CD4-positive, alpha-beta T cell treated with Interferon alpha-2 for 1 hour (primary cell): ENCODE measurements around the gene ZBTB40.

Experiments
- DNase-seq, 2 donors: peaks; one replicate each; pipeline ENCODE4 v3.0.0-alpha.2; 2020 to 2022

ZBTB40 gene

DNA sequence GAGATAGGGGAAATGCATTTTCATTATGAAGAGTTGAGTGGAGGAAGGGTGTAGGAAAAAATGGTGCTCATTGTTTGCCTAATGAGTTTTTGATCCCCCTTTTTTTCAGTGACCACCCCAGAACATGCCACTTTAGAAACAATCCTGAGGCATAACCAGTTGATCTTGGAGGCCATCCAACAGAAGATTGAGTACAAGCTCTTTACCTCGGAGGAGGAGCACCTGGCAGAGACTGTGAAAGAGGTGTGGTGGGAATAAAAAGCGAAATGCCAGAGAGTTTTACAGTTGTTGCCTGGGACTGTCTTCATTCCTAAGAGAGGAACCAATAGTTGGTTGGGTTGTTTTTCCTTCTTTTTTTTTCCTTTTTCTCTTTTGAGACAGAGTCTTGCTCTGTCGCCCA lies 57.3 kb downstream of the ZBTB40 start:
- DNase-seq: no peak

DNA sequence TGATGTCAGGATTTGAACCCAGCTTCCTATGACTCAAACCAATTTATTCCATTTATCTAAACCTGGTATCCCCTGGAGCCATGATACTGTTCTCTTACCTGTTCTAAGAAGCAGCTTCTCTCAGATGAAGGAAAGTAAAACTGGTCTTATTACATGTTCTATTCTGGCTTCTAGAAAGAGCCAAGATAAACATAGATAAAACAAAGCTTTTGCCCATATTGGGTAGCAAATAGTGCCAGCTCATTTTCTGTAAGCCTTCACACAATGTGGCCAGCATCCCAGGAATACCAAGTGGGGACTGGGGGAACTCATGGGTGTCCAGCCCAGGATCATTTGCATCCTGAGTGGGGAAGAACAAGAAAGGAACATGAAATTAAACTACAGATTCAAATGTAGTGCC lies 58.2 kb downstream of the ZBTB40 start:
- no peak for DNase-seq

DNA sequence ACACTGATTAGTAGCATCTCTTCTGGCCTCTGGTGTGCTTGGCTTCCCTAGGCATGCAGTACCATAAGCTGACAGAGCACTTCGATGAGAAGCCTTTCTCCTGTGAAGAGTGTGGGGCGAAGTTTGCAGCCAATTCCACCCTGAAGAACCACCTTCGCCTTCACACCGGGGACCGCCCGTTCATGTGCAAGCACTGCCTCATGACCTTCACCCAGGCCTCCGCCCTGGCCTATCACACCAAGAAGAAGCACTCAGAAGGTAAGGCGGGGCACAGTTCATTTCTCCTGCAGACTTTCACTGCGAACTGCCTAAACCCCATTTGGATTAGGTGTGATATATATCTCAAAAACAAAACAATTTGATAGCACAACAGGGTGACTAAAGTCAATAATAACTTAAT lies 61.2 kb downstream of the ZBTB40 start:
- no peak for DNase-seq

DNA sequence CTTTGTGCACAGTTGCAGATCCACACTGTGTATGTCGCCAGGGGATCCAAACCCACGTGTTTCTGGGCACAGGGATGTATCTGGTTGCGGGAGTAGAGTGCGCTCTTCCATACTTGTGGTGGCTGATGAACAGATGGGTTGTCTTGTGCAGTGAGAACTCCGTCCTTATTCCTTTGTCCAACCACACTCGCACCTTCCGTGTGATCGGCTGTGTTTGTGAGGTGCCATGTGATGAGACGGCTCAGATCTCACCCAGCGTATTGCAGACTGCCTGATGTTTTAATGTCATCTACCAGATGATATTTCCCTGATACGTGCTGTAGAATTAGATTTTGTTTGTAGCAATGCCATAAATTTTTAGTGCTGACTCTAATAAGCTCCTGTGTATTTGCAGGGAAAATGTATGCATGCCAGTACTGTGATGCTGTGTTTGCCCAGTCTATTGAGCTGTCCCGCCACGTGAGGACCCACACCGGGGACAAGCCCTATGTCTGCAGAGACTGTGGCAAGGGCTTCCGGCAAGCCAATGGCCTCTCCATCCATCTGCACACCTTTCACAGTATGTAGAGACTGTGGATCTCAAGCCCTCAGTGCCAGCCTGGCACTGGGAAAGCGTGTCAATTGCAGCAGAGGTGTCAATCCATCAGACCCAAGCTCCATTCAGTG lies 65.4 kb downstream of the ZBTB40 start:
- DNase-seq: no peak

DNA sequence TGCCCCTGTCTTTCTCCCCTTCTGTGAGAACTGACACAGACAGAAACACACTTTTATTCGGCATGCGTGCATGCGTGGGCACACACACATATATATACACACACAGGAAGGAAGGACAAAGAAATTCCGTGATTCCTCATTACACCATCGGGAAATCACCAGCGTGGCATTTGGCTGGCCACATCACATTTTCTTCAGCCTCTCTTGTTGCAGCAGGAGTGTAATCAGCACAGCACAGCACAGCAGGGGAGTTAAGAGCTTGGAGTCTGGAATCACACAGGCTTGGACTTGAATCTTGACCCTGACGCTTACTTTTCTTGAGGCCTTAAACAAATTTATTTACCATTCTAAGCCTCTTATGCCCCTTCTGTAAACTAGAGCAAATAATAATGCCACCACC lies 66.3 kb downstream of the ZBTB40 start:
- no peak for DNase-seq

DNA sequence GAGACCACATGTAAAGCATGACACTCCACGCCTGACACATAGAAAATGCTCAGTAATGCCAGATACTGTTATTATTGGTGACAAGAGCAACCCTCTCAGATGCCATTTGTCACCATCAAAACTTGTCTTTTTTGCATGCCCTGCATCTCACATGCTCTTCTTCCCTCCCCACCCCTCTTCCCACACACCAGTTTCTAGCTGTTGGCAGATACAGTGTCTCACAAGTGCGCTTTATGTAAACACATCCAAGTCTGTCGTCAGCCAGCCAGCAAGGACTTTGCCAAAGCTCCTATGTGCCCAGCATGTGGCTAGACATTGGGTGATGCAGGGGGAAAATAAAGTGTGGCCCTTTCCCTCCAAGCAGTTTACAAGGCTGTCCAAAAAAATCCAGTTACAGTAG lies 66.7 kb downstream of the ZBTB40 start:
- no peak for DNase-seq

DNA sequence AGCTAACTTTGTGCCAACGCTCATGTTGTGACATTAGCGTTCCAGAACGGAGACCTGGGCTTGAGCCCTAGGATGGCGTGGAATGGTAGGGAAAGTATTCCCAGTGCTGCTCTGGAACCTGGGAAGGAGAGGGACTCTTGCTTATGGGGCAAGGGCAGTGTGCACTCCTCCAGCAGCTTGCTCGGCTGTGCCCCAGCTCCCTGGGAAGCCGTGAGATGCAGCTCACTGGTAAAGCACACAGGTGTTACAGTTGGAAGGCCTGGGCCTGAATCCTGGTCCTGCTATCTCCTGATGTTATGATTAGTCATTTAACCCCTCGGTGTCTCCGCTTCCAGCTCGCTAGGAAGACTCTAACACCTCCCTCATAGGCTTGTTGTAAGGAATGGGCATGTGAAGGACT lies 69.2 kb downstream of the ZBTB40 start:
- no peak for DNase-seq

DNA sequence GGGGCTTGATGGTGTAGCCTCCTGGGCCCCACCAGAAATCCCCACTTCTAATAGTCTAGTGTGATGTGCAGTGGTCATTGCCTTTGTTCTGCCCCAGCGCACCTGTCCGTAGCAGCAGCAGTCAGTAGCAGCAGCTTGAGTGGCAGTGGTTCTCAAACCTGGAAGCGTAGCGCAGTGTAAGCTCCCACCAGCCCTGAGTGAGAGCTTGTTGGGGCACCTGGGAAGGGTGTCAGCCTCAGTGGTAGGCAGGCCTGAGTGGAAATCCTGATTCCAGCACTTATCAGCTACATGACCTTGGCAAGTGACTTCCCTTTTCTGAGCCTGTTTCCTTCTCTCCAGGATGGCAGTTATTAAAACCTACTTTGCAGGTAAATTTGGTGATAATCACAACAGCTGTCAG lies 70.0 kb downstream of the ZBTB40 start:
- no peak for DNase-seq

DNA sequence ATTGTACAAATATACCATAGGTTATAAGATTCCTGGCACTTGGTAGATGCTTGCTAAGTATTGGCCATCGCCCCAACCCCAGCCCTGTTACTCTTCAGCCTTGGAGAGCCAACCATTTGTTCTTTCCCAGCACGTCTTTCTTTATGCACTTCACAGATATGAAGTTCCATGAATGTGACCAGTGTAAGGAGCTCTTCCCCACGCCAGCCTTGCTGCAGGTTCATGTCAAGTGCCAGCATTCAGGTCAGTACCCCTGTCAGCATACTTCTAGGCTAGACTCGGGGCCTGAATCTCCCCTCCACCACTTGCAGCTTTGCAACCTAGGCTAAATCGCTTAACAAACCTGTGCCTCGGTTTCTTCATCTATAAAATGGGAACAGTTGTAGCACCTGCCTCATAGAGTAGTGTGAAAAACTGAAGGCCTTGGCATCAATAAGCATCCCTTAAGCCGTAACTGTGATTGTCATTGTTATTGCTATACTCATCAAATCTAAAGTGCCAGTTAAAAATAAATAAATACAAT lies 70.6 kb downstream of the ZBTB40 start:
- DNase-seq: no peak

DNA sequence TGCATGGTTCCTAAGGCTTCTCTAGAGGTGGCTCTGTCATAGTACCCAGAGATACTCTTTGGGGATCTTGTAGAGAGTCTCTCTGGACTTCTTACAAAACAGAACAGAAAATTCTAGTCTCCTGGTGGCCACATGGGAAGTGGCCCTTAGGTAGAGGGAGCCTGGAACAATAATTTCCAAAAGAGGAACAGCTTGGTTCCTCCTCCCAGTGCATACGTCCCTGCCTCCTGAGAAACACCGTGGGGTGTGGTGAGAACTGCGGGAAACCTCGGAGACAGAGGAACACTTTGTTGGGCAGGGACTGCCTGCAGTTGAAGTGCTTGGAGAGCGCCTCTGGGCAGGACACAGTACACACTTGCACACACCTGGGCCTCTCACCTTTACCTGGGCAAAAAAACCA lies 72.8 kb downstream of the ZBTB40 start:
- no peak for DNase-seq

DNA sequence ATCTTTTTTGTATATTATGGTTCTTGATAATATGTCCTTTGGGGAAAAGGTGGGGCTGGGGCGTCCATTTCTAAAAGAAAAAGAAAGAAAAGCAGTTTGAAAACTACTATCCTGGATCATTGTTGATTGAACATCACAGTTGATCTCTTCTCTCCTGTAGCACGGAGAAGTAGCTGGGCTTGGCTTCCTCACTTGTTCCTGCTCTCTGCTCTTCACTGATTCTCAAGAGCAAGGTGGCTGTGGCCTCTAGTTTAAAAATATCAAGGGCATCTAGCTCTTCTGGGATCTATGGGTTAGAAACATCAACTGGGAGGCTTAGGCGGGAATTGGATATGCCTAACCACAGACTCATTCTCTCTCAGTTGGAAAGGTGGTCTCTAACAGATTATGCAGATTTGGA lies 73.6 kb downstream of the ZBTB40 start:
- no peak for DNase-seq

DNA sequence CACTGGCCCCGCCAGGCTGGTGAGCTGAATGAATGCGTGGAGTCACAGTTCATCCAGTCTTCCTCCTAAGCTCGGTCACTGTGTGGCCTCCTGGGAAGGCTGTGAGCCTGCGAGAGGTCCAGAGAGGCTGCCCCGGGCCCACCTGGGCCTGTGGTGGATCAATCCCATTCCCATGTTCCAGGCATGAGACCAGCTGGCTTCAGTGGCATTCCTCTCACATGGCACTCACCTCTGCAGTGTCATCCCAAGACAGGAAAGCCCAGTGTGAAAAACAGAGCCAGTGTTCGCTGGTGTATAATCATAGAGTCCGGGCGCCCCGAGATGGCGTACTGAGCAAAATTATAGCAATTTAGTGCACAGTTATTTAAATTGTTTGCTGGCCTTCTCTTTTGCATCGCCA lies 74.0 kb downstream of the ZBTB40 start:
- no peak for DNase-seq

DNA sequence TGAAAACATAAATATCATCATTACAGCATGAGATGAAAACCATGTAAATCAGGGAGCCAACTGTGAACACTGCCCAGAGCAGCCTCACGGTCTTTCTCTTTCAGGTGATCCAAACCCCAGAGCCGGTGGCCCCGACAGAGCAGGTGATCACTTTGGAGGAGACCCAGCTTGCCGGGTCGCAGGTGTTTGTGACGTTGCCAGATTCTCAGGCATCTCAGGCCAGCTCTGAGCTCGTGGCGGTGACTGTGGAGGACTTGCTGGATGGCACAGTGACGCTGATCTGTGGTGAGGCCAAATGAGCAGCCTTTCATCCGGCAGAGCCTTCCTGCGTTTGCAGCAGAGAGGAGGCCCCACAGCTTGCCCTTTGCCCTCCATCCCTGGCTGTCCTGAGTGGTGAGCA lies 74.4 kb downstream of the ZBTB40 start:
- DNase-seq: no peak

DNA sequence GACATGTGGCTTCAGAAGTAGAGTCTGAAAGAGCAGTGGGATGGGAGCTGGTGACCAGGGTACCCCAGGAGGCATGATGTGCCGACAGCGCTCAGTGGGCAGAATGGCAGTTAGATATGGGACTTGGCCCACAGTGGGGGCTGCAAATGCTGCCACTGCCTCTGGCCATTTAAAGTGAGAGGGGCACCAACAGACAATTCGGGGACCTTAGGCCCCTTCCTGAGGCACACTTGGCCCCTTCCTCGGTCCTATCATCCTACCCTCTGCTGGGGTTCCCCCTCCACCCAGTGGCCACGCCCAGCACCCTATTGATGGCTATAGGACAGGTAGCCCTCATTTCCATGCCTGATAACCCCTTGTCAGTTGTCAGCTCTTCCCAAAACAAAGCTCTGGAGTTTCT lies 75.0 kb downstream of the ZBTB40 start:
- DNase-seq: no peak

DNA sequence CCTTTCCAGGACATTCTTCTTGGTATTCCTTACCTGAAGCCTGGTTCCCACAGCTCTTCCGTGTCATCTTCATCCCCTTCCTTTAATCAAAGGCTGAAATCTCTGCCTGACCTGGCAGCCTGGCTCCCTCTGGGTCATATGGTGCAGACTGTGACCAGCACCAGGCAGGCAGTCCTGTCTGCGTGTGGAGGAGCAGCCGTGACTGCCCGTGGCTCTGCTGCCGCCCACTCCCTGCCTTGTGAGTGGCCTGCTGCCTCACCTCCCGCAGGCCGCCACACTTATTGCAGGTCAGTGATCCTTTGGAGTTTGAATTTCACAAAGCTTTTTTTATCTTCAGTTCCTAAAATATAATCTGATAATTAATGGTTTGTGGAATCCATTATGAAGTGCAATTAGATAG lies 75.5 kb downstream of the ZBTB40 start:
- DNase-seq: no peak

DNA sequence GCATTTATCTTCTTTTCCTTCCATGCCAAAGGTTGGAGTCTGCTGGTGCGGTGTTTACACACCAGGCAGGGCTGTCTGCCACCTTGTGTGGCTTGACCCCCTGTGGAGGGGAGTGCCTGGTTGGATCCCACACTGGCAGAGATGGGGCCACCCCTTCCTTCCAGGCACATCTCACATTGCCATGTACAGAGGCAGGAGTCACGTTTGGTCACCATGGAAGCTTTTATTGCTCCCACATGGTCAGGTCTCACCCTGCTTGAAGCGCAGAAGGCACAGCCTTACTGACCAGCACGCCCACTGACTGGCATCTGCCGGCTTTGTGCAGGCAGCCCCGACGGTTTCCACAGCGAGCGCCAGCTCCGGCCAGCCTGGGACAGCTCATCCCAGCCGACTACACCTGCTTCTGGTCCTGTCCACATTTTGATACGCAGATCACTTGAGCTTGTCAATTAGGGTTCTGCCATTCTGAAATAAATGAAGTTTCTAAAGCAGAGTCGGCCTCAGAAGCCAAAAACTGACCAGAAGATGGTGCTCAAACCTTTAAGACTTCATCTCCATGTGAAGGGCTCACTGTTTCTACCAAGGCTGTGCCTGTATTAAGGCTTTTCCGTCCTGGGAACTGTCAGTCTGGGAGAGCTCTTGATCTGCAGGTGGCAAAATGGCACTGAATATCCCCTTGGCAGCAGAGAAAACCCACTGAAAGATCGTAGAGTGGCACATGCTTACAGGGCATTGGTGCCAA lies 76.1 kb downstream of the ZBTB40 start:
- no peak for DNase-seq

DNA sequence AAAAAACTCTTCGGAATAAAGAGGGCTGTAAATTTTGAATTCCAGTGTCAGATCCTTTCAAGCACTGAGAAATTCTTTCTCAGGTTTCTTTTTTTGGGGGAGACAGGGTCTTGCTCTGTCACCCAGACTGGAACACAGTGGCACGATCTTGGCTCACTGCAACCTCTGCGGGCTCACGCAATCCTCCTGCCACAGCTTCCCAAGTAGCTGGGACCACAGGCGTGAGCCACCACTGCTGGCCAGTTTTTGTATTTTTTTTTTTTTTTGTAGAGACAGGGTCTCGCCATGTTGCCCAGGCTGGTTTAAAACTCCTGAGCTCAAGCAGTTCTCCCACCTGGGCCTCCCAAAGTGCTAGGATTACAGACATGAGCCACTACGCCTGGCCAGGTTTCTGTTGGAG lies 76.8 kb downstream of the ZBTB40 start:
- no peak for DNase-seq

DNA sequence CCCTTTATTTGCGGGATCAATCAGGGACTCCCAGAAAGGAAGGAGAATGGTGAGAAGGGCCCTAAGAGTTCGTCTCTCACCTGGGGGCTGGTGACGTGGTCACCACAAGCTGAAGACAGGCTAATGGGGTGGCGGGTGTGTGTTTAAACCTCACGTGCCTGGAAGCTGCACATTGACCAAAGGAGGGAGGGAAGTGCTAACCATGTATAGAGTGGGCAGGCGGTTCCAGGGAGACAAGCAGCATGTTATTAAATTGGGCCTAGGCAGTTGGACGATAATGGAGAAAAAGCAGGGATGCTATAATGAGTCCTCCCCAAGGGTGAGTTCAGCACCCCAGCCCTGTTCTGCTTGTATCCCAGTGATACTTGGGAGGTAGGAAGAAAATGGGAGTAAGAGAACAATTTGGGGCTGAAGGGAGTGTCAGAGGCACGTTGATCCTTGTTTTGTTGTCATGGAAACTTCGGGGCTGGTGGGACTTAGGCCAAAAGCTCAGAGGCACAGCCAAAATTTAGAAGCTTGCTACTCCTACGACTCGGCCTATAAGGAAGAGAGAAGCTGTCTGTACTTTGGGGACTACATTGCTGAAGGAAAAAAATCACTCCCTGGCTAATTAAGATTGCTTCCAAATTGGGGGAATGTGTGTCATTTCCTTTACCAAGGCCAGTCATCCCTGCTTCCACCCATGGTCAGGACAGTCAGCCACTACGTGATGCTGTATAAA lies 78.4 kb downstream of the ZBTB40 start:
- no peak for DNase-seq

DNA sequence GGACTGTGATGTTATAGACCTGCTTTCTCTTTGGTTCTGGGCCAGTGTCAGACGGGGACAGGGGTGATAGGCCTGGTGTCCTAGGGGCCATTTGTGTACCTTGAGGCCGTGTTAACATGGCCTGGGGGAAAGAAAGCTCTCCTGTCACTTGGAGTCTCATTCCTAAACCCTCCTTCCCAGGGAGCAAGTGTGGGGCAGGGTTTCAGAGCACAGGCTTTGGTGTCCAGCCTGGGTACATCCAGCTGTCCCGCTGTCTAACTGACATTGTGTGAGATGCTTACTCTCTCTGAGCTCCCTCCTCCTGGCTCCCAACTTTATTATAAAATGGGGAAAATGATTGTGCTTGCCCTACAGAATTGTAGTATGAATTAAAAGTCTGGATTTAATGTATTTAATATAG lies 79.1 kb downstream of the ZBTB40 start:
- no peak for DNase-seq

DNA sequence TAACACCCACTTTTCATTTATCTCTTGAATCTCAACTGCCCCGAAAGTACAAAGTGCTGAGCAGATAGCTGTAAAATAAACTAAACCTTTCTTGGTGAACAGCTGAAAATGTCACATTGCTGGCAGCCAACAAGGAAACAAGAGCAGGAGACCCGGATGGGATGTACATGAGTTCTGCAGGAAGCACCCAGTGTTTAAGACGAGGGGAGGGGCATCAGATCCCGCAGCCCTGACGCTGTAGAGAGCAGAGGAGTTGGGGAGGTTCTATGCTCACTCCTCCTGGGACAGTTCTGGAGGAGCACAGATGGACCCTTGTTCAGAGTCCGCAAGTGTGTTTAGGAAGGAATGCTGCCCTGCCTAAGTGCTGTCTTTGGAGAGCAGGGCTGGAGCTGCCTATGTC lies 79.6 kb downstream of the ZBTB40 start:
- DNase-seq: no peak

DNA sequence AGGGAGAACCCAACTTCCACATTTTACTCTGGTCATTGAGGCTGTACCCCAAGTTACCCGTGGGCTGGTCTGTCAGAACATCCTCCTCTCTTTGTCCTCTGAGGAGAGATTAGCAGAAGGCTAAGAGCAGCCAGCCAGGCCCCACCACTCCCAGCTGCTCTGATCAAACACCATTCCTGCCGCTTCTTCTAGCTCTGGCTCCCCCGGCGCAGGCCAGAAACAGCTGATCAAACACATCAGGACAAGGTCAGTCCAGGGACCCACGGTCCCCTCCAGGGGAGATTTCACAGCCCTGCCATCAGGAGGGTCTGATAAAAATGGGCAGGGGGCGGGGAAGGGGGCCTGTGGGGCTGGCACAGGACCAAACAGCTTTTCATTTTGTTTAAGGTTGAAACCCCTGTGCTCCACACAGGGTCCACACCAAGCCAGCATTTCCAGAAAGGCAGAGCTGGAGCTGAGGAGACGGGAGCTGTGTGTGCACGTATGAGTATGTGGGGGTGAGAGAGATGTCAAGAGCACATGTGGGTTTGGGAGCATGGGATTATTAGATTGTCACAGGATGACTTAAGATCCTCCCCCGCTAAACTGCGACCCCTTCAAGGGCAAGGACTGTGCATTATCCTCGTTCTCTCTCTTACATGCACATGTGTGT lies 81.7 kb downstream of the ZBTB40 start:
- DNase-seq: no peak

DNA sequence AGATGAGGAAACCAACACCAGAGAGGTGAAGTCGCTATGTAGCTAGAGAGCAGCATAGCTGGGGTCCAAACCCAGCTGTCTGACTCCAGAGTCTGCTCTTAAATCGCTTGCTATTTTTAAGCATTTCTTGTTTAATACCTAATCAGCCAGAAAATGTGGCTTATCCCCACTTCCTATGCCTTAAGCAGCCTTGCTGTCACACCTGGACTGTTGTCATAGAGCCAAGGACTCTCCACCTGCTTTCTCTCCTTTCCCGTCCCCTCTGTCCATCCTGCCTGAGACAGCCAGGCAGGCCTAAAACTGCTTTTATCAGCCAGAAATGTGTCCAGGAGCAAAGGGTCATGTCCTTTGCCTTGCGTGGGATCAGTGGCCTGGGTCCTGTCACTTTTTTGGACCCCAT lies 83.3 kb downstream of the ZBTB40 start:
- DNase-seq: no peak

DNA sequence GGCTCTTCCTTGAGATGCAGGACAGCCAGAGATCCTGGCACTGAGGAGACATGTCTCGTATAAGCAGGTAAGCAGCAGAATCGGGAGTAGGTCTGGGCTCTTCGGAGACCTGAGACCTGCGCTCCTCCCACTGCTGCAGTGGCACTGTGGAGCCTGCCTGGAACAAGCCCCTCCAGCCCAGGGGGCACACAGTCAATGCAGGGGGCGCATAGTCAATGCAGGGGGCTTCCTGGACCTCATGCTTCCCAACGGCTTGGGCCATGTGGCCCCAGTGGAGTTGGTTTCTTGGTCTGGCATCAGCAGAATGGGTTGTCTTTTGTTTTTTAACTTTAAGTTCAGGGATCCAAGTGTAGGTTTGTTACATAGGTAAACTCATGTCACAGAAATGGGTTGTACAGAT lies 83.7 kb downstream of the ZBTB40 start:
- DNase-seq: no peak

DNA sequence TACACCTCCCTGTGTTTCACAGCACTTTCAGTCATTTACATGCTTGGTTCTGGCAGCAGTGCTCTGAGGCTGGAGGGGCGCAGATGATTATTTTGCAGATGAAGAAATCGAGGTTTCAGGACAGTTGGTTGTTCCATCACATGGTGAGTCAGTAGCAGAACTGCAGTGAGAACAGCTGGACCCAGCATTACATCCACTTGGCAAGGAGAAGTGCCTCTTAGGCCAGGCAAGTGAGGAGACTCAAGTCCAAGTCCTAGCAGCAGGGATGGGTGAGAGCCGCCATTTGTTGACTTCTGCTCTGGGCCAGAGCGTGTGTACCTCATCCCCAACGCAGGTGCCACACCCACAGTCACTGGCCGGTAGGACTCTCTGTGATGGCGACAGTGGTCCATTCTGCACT lies 84.9 kb downstream of the ZBTB40 start:
- no peak for DNase-seq
